Stimulated activated naive B cell treated with anti-CD40 and anti-IgM and Interleukin-4, amounts not matched to agents 10 μg/mL and 1 μg/mL and 100 μg/mL, for 72 hours (primary cell): Measurements from ENCODE around the gene BLACAT1.
A peak's percentile ranks its signal among the peaks of the same experiment; 100 is the strongest.
"Not testable (repeated sequence)": the region's sequence is repeated elsewhere in the genome, so short reads cannot be mapped to it uniquely, and the experiment has no call there.

Experiments used
- ATAC-seq, 2 donors: fragments of 150-1000 bp; cut with Tn5 transposase; replicated peaks; 2 replicates each; pipeline ENCODE4 v1.10.0; 2021; ENCODE audit warnings: moderate library complexity in 1 of 2
- DNase-seq: peaks from one replicate; pipeline ENCODE4 v3.0.0; 2021
- H3K27ac Mint-ChIP-seq: one replicate; pipeline ENCODE4 v1.8.0; 2022; ENCODE audit warnings: mild to moderate bottlenecking, mixed read lengths
- H3K27me3 Mint-ChIP-seq, 2 donors: one replicate each; pipeline ENCODE4 v1.8.0; 2022; ENCODE audit warnings: mixed read lengths in 2 of 2
- H3K36me3 Mint-ChIP-seq, 2 donors: one replicate each; pipeline ENCODE4 v1.8.0; 2022; ENCODE audit warnings: mixed read lengths in 2 of 2, mild to moderate bottlenecking in 1 of 2
- H3K4me1 Mint-ChIP-seq, 2 donors: one replicate each; pipeline ENCODE4 v1.8.0; 2022; ENCODE audit warnings: mixed read lengths in 2 of 2, mild to moderate bottlenecking in 1 of 2
- H3K4me3 Mint-ChIP-seq, 2 donors: one replicate each; pipeline ENCODE4 v1.8.0; 2022; ENCODE audit warnings: mild to moderate bottlenecking in 2 of 2, mixed read lengths in 2 of 2, moderate library complexity in 1 of 2
- H3K9me3 Mint-ChIP-seq, 2 donors: one replicate each; pipeline ENCODE4 v1.8.0; 2022; ENCODE audit warnings: mixed read lengths in 2 of 2, mild to moderate bottlenecking in 1 of 2

The BLACAT1 gene

GRCh38 chr1:205435578-205436573, 20.0 kb downstream of the BLACAT1 start:
- ATAC-seq (no peak), DNase-seq (no peak)
- Mint-ChIP-seq H3K27ac (peak overlapping the region; percentile 59), H3K27me3 (no peaks in the 10 kb centered on the region), H3K4me3 (no peak overlapping the region), H3K36me3 (no peaks in the 10 kb centered on the region), H3K4me1 (peaks cover 50 to 72% of the 10 kb centered on the region in 2 donors), H3K9me3 (no peaks in the 10 kb centered on the region)

GRCh38 chr1:205434738-205435137, 21.1 kb downstream of the BLACAT1 start:
- Mint-ChIP-seq H3K9me3 (no peaks in the 10 kb centered on the region), H3K36me3 (no peaks in the 10 kb centered on the region), H3K27me3 (no peaks in the 10 kb centered on the region), H3K27ac (no peak overlapping the region), H3K4me1 (peaks cover 47 to 73% of the 10 kb centered on the region in 2 donors), H3K4me3 (no peak overlapping the region)
- ATAC-seq (no peak), DNase-seq (no peak)

- Mint-ChIP-seq H3K27ac (peak overlapping the region; percentile 39), H3K4me1 (peaks cover 42 to 58% of the 10 kb centered on the region in 2 donors)
- ATAC-seq, H3K27me3 Mint-ChIP-seq, H3K4me3 Mint-ChIP-seq, DNase-seq, H3K9me3 Mint-ChIP-seq, H3K36me3 Mint-ChIP-seq: not testable (repeated sequence)
Measured at GRCh38 chr1:205432692-205433091, 23.2 kb downstream of the BLACAT1 start.

- ATAC-seq = no peak
- Mint-ChIP-seq H3K27ac (peak overlapping the region; percentile 39), H3K27me3 (no peaks in the 10 kb centered on the region), H3K4me1 (peaks cover 38 to 53% of the 10 kb centered on the region in 2 donors), H3K36me3 (no peaks in the 10 kb centered on the region), H3K9me3 (no peaks in the 10 kb centered on the region), H3K4me3 (no peak overlapping the region)
- DNase-seq = no peak
Measured at GRCh38 chr1:205432116-205432515, 23.7 kb downstream of the BLACAT1 start.

- Mint-ChIP-seq H3K36me3 (no peaks in the 10 kb centered on the region), H3K27me3 (peaks cover 6 to 7% of the 10 kb centered on the region in 2 donors), H3K9me3 (no peaks in the 10 kb centered on the region), H3K27ac (no peak overlapping the region), H3K4me1 (peaks cover 35 to 45% of the 10 kb centered on the region in 2 donors), H3K4me3 (peak overlapping the region; percentile 82 to 85)
- peak; percentile 83 to 88 for ATAC-seq
- DNase-seq = peak; percentile 61
Measured at GRCh38 chr1:205430696-205431305, 25.0 kb downstream of the BLACAT1 start.

- H3K27ac Mint-ChIP-seq = peak overlapping the region; percentile 54
- H3K36me3 Mint-ChIP-seq = no peaks in the 10 kb centered on the region
- DNase-seq (no peak), ATAC-seq (no peak)
- peak overlapping the region; percentile 66 to 85 for H3K4me3 Mint-ChIP-seq
- H3K4me1 Mint-ChIP-seq = peaks cover 29 to 38% of the 10 kb centered on the region in 2 donors
- peaks cover 6 to 7% of the 10 kb centered on the region in 2 donors for H3K27me3 Mint-ChIP-seq
- H3K9me3 Mint-ChIP-seq = no peaks in the 10 kb centered on the region
Measured at GRCh38 chr1:205429762-205430695, 25.8 kb downstream of the BLACAT1 start.

GRCh38 chr1:205424901-205425600, 30.8 kb downstream of the BLACAT1 start:
- Mint-ChIP-seq H3K36me3 (no peaks in the 10 kb centered on the region), H3K4me3 (no peak overlapping the region), H3K27me3 (peaks cover 23 to 32% of the 10 kb centered on the region in 2 donors), H3K4me1 (peaks cover 8 to 11% of the 10 kb centered on the region in 2 donors), H3K9me3 (no peaks in the 10 kb centered on the region), H3K27ac (no peak overlapping the region)
- no peak for DNase-seq
- ATAC-seq = no peak

- Mint-ChIP-seq H3K4me1 (peaks cover 6 to 8% of the 10 kb centered on the region in 2 donors), H3K9me3 (no peaks in the 10 kb centered on the region), H3K27ac (no peak overlapping the region), H3K4me3 (no peak overlapping the region), H3K36me3 (no peaks in the 10 kb centered on the region), H3K27me3 (peaks cover 23 to 40% of the 10 kb centered on the region in 2 donors)
- DNase-seq (no peak), ATAC-seq (no peak)
Measured at GRCh38 chr1:205423814-205424399, 31.9 kb downstream of the BLACAT1 start.

GRCh38 chr1:205422993-205423642, 32.7 kb downstream of the BLACAT1 start:
- no peaks in the 10 kb centered on the region for H3K9me3 Mint-ChIP-seq
- H3K27ac Mint-ChIP-seq = no peak overlapping the region
- H3K4me1 Mint-ChIP-seq = peaks cover 5 to 6% of the 10 kb centered on the region in 2 donors
- no peak for DNase-seq
- H3K27me3 Mint-ChIP-seq = peaks cover 24 to 41% of the 10 kb centered on the region in 2 donors
- H3K4me3 Mint-ChIP-seq = no peak overlapping the region
- ATAC-seq = no peak
- H3K36me3 Mint-ChIP-seq = no peaks in the 10 kb centered on the region

- Mint-ChIP-seq H3K4me1 (peaks cover 5 to 6% of the 10 kb centered on the region in 2 donors), H3K36me3 (no peaks in the 10 kb centered on the region), H3K27me3 (peaks cover 27 to 45% of the 10 kb centered on the region in 2 donors), H3K9me3 (no peaks in the 10 kb centered on the region), H3K27ac (no peak within 1 kb of the TSS), H3K4me3 (no peak within 1 kb of the TSS)
- DNase-seq (no peak), ATAC-seq (no peak)
Measured at GRCh38 chr1:205421798-205422197, 34.0 kb downstream of the BLACAT1 start, which contains the start of gene LEMD1. Gene LEMD1, minus strand, starts transcription at chr1:205422056. Its CDS starts 1,520 bp downstream, at chr1:205420536.

GRCh38 chr1:205420938-205421337, 34.9 kb downstream of the BLACAT1 start:
- Mint-ChIP-seq H3K4me3 (no peak overlapping the region), H3K27ac (no peak overlapping the region), H3K9me3 (no peaks in the 10 kb centered on the region), H3K4me1 (no peaks in the 10 kb centered on the region), H3K36me3 (no peaks in the 10 kb centered on the region), H3K27me3 (peaks cover 20 to 39% of the 10 kb centered on the region in 2 donors)
- DNase-seq (no peak), ATAC-seq (no peak)

- DNase-seq = no peak
- Mint-ChIP-seq H3K4me1 (no peaks in the 10 kb centered on the region), H3K9me3 (no peaks in the 10 kb centered on the region), H3K27me3 (peaks cover 21 to 41% of the 10 kb centered on the region in 2 donors), H3K27ac (no peak overlapping the region), H3K36me3 (no peaks in the 10 kb centered on the region), H3K4me3 (no peak overlapping the region)
- no peak for ATAC-seq
Measured at GRCh38 chr1:205417870-205418635, 37.8 kb downstream of the BLACAT1 start.
